Measurements from ENCODE around the gene SSUH2.

DNA sequence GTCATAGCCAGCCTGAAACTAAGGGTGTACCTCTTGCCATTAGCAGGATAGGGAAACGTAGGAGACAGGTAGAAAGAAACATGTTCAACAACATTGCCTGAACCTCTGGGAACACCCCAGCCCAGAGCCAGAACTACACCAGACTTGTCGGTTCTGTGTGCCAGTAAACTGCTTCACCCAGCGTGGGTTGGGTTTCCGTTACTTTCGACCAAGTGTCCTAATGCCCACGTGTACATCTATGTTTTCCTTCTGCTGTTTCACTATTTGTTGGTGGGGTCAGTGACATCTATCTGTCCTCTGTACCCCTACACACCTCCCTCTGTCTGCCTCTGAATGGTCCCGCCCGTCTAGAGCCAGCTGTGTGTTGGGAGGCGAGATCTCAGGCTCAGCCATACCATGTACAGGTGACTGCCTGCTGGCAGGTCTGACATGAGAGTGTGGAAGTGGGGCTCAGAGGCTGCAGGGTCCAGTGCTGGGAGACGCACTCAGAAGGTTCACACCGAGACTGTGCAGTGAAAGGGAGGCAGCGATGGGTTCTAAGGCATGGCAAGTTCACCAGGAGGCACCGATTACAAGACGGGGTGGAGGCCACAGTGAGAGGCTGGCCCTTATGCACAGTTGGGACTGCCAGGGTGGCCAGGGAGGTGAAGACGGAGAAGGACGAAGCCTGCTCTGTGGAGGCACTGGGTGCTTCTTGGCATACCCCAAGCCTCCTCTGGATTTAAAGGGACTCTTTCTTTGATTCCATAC is 36.4 kb downstream of the SSUH2 start:
- TF ChIP-seq EZH2 (IDR thresholded peaks at IDR 0.05) (no peak), POLR2AphosphoS5 (IDR thresholded peaks at IDR 0.05; ENCODE audit: borderline replicate concordance, low read depth, low read length) (no peak)
